WTC11 (cell line): ENCODE data around the gene FBXO42. TPM values are rescaled to one million over a fixed set of nuclear protein-coding genes. Genes with fewer than 3 reads are reported as not detected.

Source experiments
- ATAC-seq: fragments of 200-7000 bp; cut with Tn5 transposase; 2 replicates; pipeline ENCODE4 v1.10.0; 2021; ENCODE audit warnings: mild to moderate bottlenecking, moderate library complexity
- CTCF ChIA-PET: fragments of 300-600 bp; sonication (Branson Sonifier 250); formaldehyde crosslinking; loops from one replicate; lab custom pipeline; 2021; ENCODE audit warnings: antibody characterized with exemption; lab: Charles Lee
- POLR2A ChIA-PET: fragments of 350-600 bp; sonication (Branson Sonifier 250); formaldehyde crosslinking; loops from one replicate; lab custom pipeline; 2021; ENCODE audit warnings: antibody characterized with exemption; lab: Charles Lee
- DNase-seq: peaks from one replicate; pipeline ENCODE4 v3.0.0; 2021; ENCODE audit warnings: low spot score
- H3K27ac Mint-ChIP-seq: 2 replicates; pipeline ENCODE4 v1.8.0; 2021; ENCODE audit warnings: mixed read lengths
- H3K27me3 Mint-ChIP-seq: 2 replicates; pipeline ENCODE4 v1.8.0; 2021; ENCODE audit warnings: low read depth, mild to moderate bottlenecking, moderate library complexity, mixed read lengths
- H3K36me3 Mint-ChIP-seq: 2 replicates; pipeline ENCODE4 v1.8.0; 2021; ENCODE audit warnings: mixed read lengths
- H3K4me1 Mint-ChIP-seq: 2 replicates; pipeline ENCODE4 v1.8.0; 2022; ENCODE audit warnings: mixed read lengths
- H3K4me3 Mint-ChIP-seq: 2 replicates; pipeline ENCODE4 v1.8.0; 2021; ENCODE audit warnings: mild to moderate bottlenecking, moderate library complexity, mixed read lengths
- H3K9me3 Mint-ChIP-seq: 2 replicates; pipeline ENCODE4 v1.8.0; 2021; ENCODE audit warnings: mixed read lengths
- EMX1 ChIP-seq: fragments of 250-450 bp; sonication (Bioruptor Pico); IDR thresholded peaks from 2 replicates; pipeline ENCODE4 v1.8.0; 2021; ENCODE audit warnings: mild to moderate bottlenecking
- GABPB1 ChIP-seq: sonication (generic); formaldehyde crosslinking; IDR thresholded peaks from 2 replicates; pipeline ENCODE4 v1.8.1; 2023; ENCODE audit warnings: mild to moderate bottlenecking, missing genetic modification reagents
- IRF2 ChIP-seq: sonication (generic); formaldehyde crosslinking; IDR thresholded peaks from 2 replicates; pipeline ENCODE4 v1.8.0; 2022; ENCODE audit warnings: low read depth, missing genetic modification reagents, borderline replicate concordance
- NR1H2 ChIP-seq: sonication (generic); formaldehyde crosslinking; IDR thresholded peaks from 2 replicates; pipeline ENCODE4 v1.9.0; 2021; ENCODE audit warnings: mild to moderate bottlenecking, moderate library complexity, missing genetic modification reagents
- RORB ChIP-seq: fragments of 250-450 bp; sonication (Bioruptor Pico); IDR thresholded peaks from 2 replicates; pipeline ENCODE4 v1.9.0; 2021; ENCODE audit warnings: mild to moderate bottlenecking
- SP1 ChIP-seq: sonication (generic); formaldehyde crosslinking; conservative IDR thresholded peaks from 2 replicates; pipeline ENCODE4 v1.8.1; 2022; ENCODE audit warnings: missing genetic modification reagents
- ZBTB21 ChIP-seq: sonication (generic); formaldehyde crosslinking; IDR thresholded peaks from 2 replicates; pipeline ENCODE4 v1.8.1; 2023; ENCODE audit warnings: mild to moderate bottlenecking, missing genetic modification reagents, borderline replicate concordance
- ZNF263 ChIP-seq: sonication (generic); formaldehyde crosslinking; IDR thresholded peaks from 2 replicates; pipeline ENCODE4 v1.8.1; 2022; ENCODE audit warnings: low read depth, mild to moderate bottlenecking, moderate library complexity, missing genetic modification reagents
- ZNF396 ChIP-seq: fragments of 250-450 bp; sonication (Bioruptor Pico); IDR thresholded peaks from 2 replicates; pipeline ENCODE4 v1.8.0; 2021; ENCODE audit warnings: mild to moderate bottlenecking, moderate library complexity, borderline replicate concordance
- ZNF416 ChIP-seq: fragments of 250-450 bp; sonication (Bioruptor Pico); IDR thresholded peaks from 2 replicates; pipeline ENCODE4 v1.9.0; 2021; ENCODE audit warnings: mild to moderate bottlenecking, inconsistent platforms
- ZNF532 ChIP-seq: fragments of 250-450 bp; sonication (Bioruptor Pico); IDR thresholded peaks from 2 replicates; pipeline ENCODE4 v1.9.0; 2021; ENCODE audit warnings: mild to moderate bottlenecking, borderline replicate concordance
- total RNA-seq: library from RNA; stranded (reverse); gene quantifications from 3 replicates; pipeline ENCODE4 v1.2.3, GENCODE V29; 2021
- TF ChIP-seq, protein P1 (sequence below): sonication (generic); formaldehyde crosslinking; IDR thresholded peaks from 2 replicates; pipeline ENCODE4 v1.8.1; 2023; ENCODE audit warnings: mild to moderate bottlenecking, missing genetic modification reagents
- TF ChIP-seq, protein P2 (sequence below): sonication (generic); formaldehyde crosslinking; IDR thresholded peaks from 2 replicates; pipeline ENCODE4 v1.8.1; 2023; ENCODE audit warnings: mild to moderate bottlenecking, moderate library complexity, missing genetic modification reagents
- TF ChIP-seq, protein P3 (sequence below): fragments of 200-600 bp; IDR thresholded peaks from 2 replicates; pipeline ENCODE4 v1.8.0; 2022; ENCODE audit warnings: antibody characterized with exemption
- TF ChIP-seq, protein P4 (sequence below): sonication (generic); formaldehyde crosslinking; IDR thresholded peaks from 2 replicates; pipeline ENCODE4 v1.8.1; 2022; ENCODE audit warnings: mild to moderate bottlenecking, missing genetic modification reagents, moderate library complexity, borderline replicate concordance
- TF ChIP-seq, protein P5 (sequence below): sonication (generic); formaldehyde crosslinking; IDR thresholded peaks from 2 replicates; pipeline ENCODE4 v1.8.1; 2022; ENCODE audit warnings: low read depth, missing genetic modification reagents, borderline replicate concordance

FBXO42 gene
- total RNA-seq, 1 experiment from 2014 or later: 17.5 TPM

DNA sequence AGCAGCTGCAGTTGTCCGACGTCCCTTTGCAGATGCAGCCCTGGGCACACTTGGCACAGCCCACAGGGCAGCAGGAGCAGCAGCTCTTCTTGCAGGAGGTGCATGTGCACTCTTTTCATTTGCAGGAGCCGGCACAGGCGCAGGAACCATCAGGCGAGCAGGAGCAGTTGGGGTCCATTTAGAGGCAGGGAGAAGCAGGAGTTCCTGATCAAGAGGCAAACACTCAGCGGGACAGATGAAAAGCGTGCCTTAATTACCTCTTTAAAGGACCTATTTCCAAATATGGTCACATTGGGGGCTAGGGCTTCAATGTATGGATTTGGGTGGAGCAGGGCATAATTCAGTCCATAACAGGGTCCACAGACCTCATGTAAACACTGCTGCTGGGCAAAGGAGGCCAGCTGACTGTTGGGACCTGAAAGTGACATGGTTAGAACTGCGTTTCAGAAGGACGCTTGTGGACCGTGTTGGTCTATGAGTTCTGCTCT lies 111.0 kb downstream of the FBXO42 start:
- H3K4me1 Mint-ChIP-seq: peaks cover 15% of the 10 kb centered on the region
- H3K27ac Mint-ChIP-seq: peak overlapping the region; percentile 80
- no peak for TF ChIP-seq ZNF416 (CRISPR knock-in tag)
- TF ChIP-seq, protein P1, sequence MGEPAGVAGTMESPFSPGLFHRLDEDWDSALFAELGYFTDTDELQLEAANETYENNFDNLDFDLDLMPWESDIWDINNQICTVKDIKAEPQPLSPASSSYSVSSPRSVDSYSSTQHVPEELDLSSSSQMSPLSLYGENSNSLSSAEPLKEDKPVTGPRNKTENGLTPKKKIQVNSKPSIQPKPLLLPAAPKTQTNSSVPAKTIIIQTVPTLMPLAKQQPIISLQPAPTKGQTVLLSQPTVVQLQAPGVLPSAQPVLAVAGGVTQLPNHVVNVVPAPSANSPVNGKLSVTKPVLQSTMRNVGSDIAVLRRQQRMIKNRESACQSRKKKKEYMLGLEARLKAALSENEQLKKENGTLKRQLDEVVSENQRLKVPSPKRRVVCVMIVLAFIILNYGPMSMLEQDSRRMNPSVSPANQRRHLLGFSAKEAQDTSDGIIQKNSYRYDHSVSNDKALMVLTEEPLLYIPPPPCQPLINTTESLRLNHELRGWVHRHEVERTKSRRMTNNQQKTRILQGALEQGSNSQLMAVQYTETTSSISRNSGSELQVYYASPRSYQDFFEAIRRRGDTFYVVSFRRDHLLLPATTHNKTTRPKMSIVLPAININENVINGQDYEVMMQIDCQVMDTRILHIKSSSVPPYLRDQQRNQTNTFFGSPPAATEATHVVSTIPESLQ: no peak
- no peak for TF ChIP-seq ZNF532
- TF ChIP-seq GABPB1 (CRISPR knock-in tag): no peak
- TF ChIP-seq, protein P2, sequence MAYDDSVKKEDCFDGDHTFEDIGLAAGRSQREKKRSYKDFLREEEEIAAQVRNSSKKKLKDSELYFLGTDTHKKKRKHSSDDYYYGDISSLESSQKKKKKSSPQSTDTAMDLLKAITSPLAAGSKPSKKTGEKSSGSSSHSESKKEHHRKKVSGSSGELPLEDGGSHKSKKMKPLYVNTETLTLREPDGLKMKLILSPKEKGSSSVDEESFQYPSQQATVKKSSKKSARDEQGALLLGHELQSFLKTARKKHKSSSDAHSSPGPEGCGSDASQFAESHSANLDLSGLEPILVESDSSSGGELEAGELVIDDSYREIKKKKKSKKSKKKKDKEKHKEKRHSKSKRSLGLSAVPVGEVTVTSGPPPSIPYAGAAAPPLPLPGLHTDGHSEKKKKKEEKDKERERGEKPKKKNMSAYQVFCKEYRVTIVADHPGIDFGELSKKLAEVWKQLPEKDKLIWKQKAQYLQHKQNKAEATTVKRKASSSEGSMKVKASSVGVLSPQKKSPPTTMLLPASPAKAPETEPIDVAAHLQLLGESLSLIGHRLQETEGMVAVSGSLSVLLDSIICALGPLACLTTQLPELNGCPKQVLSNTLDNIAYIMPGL (CRISPR knock-in tag): no peak
- TF ChIP-seq, protein P3, sequence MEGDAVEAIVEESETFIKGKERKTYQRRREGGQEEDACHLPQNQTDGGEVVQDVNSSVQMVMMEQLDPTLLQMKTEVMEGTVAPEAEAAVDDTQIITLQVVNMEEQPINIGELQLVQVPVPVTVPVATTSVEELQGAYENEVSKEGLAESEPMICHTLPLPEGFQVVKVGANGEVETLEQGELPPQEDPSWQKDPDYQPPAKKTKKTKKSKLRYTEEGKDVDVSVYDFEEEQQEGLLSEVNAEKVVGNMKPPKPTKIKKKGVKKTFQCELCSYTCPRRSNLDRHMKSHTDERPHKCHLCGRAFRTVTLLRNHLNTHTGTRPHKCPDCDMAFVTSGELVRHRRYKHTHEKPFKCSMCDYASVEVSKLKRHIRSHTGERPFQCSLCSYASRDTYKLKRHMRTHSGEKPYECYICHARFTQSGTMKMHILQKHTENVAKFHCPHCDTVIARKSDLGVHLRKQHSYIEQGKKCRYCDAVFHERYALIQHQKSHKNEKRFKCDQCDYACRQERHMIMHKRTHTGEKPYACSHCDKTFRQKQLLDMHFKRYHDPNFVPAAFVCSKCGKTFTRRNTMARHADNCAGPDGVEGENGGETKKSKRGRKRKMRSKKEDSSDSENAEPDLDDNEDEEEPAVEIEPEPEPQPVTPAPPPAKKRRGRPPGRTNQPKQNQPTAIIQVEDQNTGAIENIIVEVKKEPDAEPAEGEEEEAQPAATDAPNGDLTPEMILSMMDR: no peak
- TF ChIP-seq ZNF396 (CRISPR knock-in tag): no peak
- TF ChIP-seq RORB (CRISPR knock-in tag): no peak
- TF ChIP-seq SP1: no peak
- TF ChIP-seq EMX1 (CRISPR knock-in tag): no peak
- TF ChIP-seq, protein P4, sequence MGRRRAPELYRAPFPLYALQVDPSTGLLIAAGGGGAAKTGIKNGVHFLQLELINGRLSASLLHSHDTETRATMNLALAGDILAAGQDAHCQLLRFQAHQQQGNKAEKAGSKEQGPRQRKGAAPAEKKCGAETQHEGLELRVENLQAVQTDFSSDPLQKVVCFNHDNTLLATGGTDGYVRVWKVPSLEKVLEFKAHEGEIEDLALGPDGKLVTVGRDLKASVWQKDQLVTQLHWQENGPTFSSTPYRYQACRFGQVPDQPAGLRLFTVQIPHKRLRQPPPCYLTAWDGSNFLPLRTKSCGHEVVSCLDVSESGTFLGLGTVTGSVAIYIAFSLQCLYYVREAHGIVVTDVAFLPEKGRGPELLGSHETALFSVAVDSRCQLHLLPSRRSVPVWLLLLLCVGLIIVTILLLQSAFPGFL (CRISPR knock-in tag): no peak
- no peak for TF ChIP-seq NR1H2 (CRISPR knock-in tag)
- no peak for TF ChIP-seq ZNF263 (CRISPR knock-in tag)
- TF ChIP-seq, all 79 proteins: peak for 0
- H3K36me3 Mint-ChIP-seq: no peaks in the 10 kb centered on the region
- no peaks in the 10 kb centered on the region for H3K9me3 Mint-ChIP-seq
- H3K4me3 Mint-ChIP-seq: no peak overlapping the region
- DNase-seq (no peak), ATAC-seq (no peak)
- ChIA-PET CTCF (interaction anchor here (0.5 to 0.8 kb wide), 2 partner anchors 159 to 215 kb away, joined by 3 to 4 read pairs; no protein-coding TSS in a partner anchor), POLR2A (interaction anchor here (0.7 to 0.9 kb wide), 2 partner anchors 13 to 190 kb away, joined by 3 to 7 read pairs; no protein-coding TSS in a partner anchor)
- no peaks in the 10 kb centered on the region for H3K27me3 Mint-ChIP-seq

GRCh38 chr1:16239972-16240491 lies 112.2 kb downstream of the FBXO42 start:
- no peaks in the 10 kb centered on the region; the same call in 1 of the 2 replicates for H3K27me3 Mint-ChIP-seq
- H3K27ac Mint-ChIP-seq: peak overlapping the region; percentile 15; the same call in 1 of the 2 replicates
- POLR2A ChIA-PET: interaction anchor here (0.6 kb wide), 1 partner anchor 676 kb away, joined by 6 read pairs; no protein-coding TSS in a partner anchor
- no peaks in the 10 kb centered on the region for H3K36me3 Mint-ChIP-seq
- peaks cover 19% of the 10 kb centered on the region for H3K4me1 Mint-ChIP-seq
- no peak for TF ChIP-seq ZBTB21 (CRISPR knock-in tag)
- no peak for TF ChIP-seq ZNF532
- TF ChIP-seq, protein P5, sequence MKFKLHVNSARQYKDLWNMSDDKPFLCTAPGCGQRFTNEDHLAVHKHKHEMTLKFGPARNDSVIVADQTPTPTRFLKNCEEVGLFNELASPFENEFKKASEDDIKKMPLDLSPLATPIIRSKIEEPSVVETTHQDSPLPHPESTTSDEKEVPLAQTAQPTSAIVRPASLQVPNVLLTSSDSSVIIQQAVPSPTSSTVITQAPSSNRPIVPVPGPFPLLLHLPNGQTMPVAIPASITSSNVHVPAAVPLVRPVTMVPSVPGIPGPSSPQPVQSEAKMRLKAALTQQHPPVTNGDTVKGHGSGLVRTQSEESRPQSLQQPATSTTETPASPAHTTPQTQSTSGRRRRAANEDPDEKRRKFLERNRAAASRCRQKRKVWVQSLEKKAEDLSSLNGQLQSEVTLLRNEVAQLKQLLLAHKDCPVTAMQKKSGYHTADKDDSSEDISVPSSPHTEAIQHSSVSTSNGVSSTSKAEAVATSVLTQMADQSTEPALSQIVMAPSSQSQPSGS (CRISPR knock-in tag): no peak
- no peak for TF ChIP-seq IRF2 (CRISPR knock-in tag)
- TF ChIP-seq, all 79 proteins: peak for 0
- DNase-seq (no peak), ATAC-seq (no peak)
- CTCF ChIA-PET: interaction anchor here (1.3 kb wide), 1 partner anchor 158 kb away, joined by 3 read pairs; no protein-coding TSS in a partner anchor
- no peaks in the 10 kb centered on the region for H3K9me3 Mint-ChIP-seq
- no peak overlapping the region for H3K4me3 Mint-ChIP-seq
